Activated CD4-positive, alpha-beta T cell treated with anti-CD3 and anti-CD28 coated beads, Interleukin-2, amount 50 U/mL, for 4 hours (primary cell): ENCODE results near the gene DYSF.

ENCODE experiments used
- DNase-seq, 2 experiments: peaks; one replicate each; pipeline ENCODE4 v3.0.0-alpha.2; 2020

The DYSF gene

GRCh38 chr2:71605173-71605641, 151.8 kb downstream of the DYSF start:
- no peak for DNase-seq

GRCh38 chr2:71605781-71606241, 152.4 kb downstream of the DYSF start:
- DNase-seq = no peak

- no peak for DNase-seq
These were observed 152.9 kb downstream of the DYSF start for GRCh38 chr2:71606244-71606643.

GRCh38 chr2:71607151-71607889, 154.0 kb downstream of the DYSF start:
- DNase-seq = no peak

- DNase-seq = no peak
These were observed 154.7 kb downstream of the DYSF start for GRCh38 chr2:71608034-71608433.

GRCh38 chr2:71608441-71608840, 155.1 kb downstream of the DYSF start:
- DNase-seq = no peak

GRCh38 chr2:71609029-71609428, 155.7 kb downstream of the DYSF start:
- no peak for DNase-seq

- DNase-seq = no peak
These were observed 156.1 kb downstream of the DYSF start for GRCh38 chr2:71609441-71609840.

GRCh38 chr2:71609958-71610357, 156.6 kb downstream of the DYSF start:
- no peak for DNase-seq

GRCh38 chr2:71610671-71611070, 157.3 kb downstream of the DYSF start:
- DNase-seq = no peak

- DNase-seq = no peak
These were observed 157.9 kb downstream of the DYSF start for GRCh38 chr2:71611247-71611646.

- DNase-seq = no peak
These were observed 158.6 kb downstream of the DYSF start for GRCh38 chr2:71611781-71612527.

- no peak for DNase-seq
These were observed 159.4 kb downstream of the DYSF start for GRCh38 chr2:71612581-71613402.

- no peak for DNase-seq
These were observed 160.1 kb downstream of the DYSF start for GRCh38 chr2:71613403-71613952.

- no peak for DNase-seq
These were observed 160.9 kb downstream of the DYSF start for GRCh38 chr2:71613953-71614925.

- DNase-seq = no peak
These were observed 161.8 kb downstream of the DYSF start for GRCh38 chr2:71614976-71615766.

GRCh38 chr2:71615767-71616730, 162.7 kb downstream of the DYSF start:
- DNase-seq = no peak

- DNase-seq = no peak
These were observed 163.9 kb downstream of the DYSF start for GRCh38 chr2:71617266-71617665.

- DNase-seq = no peak
These were observed 165.2 kb downstream of the DYSF start for GRCh38 chr2:71618327-71619113.
